Measurements from ENCODE around the gene TRAP1. TPM values are rescaled to one million over a fixed set of nuclear protein-coding genes. Genes with fewer than 3 reads are reported as not detected.

The TRAP1 gene
- total and polyA plus RNA-seq, 4 donors, result 78.3 to 148 (median 112) TPM

GRCh38 chr16:3689731-3690130, 27.6 kb downstream of the TRAP1 start:
- H3K27ac ChIP-seq (ENCODE audit: low read depth in 1 of 2, low read length in 2 of 2), result no peak overlapping the region
- H3K36me3 ChIP-seq (ENCODE audit: control insufficient read depth in 4 of 4, insufficient read depth in 3 of 4, low read depth in 1 of 4, low read length in 3 of 4), result peaks cover 2 to 27% (median 16%) of the 10 kb centered on the region in 4 donors

More at GRCh38 chr16:3689731-3690130, 27.6 kb downstream of the TRAP1 start:
- Histone ChIP-seq H3K4me3 (ENCODE audit: low read depth in 1 of 3, low read length in 3 of 3) (no peak overlapping the region), H3K4me1 (ENCODE audit: control insufficient read depth in 4 of 4, insufficient read depth in 4 of 4, low read length in 3 of 4) (peaks cover 6 to 18% (median 13%) of the 10 kb centered on the region in 4 donors), H3K9me3 (ENCODE audit: control insufficient read depth in 4 of 4, low read length in 3 of 4) (no peaks in the 10 kb centered on the region), H3K27me3 (ENCODE audit: control insufficient read depth in 4 of 4, insufficient read depth in 4 of 4, low read length in 3 of 4) (no peaks in the 10 kb centered on the region), H3K9ac (ENCODE audit: low read depth in 1 of 2, low read length in 2 of 2) (no peak overlapping the region)
- 95% methylated on average over 7 of the region's 7 CpGs for WGBS
- DNase-seq (ENCODE audit: low spot score), result no peak
- TF ChIP-seq HNF4G (IDR thresholded peaks at IDR 0.05), result no peak
- no peak for TF ChIP-seq EGR1 (IDR thresholded peaks at IDR 0.05; ENCODE audit: low read depth in 2 of 2)
- TF ChIP-seq ZBTB33 (IDR thresholded peaks at IDR 0.05), result no peak
- TF ChIP-seq ATF3 (IDR thresholded peaks at IDR 0.05), result no peak
- no peak for TF ChIP-seq MAX (IDR thresholded peaks at IDR 0.05)
- no peak for TF ChIP-seq HNF4A (conservative IDR thresholded peaks at IDR 0.05)
- TF ChIP-seq GABPA (IDR thresholded peaks at IDR 0.05 in 1 of 2, conservative IDR thresholded peaks at IDR 0.05 in 1 of 2), result no peak
- no peak for TF ChIP-seq JUND (IDR thresholded peaks at IDR 0.05)
- no peak for TF ChIP-seq TAF1 (conservative IDR thresholded peaks at IDR 0.05)
- TF ChIP-seq NR2F2 (IDR thresholded peaks at IDR 0.05), result no peak
- TF ChIP-seq REST (IDR thresholded peaks at IDR 0.05), result no peak
- no peak for TF ChIP-seq SP1 (IDR thresholded peaks at IDR 0.05)
- TF ChIP-seq CTCF (IDR thresholded peaks at IDR 0.05; ENCODE audit: low read depth, low read length, missing input control), result no peak
- TF ChIP-seq RAD21 (IDR thresholded peaks at IDR 0.05), result no peak
- no peak for TF ChIP-seq RXRA (IDR thresholded peaks at IDR 0.05)
- TF ChIP-seq YY1 (IDR thresholded peaks at IDR 0.05), result no peak
- no peak for TF ChIP-seq FOXA2 (IDR thresholded peaks at IDR 0.05)
- no peak for TF ChIP-seq FOXA1 (IDR thresholded peaks at IDR 0.05)

Data from liver (tissue), 9 donors.